Smooth muscle cell of the brain vasculature (primary cell): ENCODE results near the gene ROBO4.
A peak's percentile ranks its signal among the peaks of the same experiment; 100 is the strongest.

ENCODE experiments used
- DNase-seq: peaks from one replicate; pipeline ENCODE4 v3.0.0-alpha.2; 2012; ENCODE audit warnings: low read depth, low spot score

Gene ROBO4

GRCh38 chr11:124919898-124920297 is 22.2 kb upstream of the ROBO4 start:
- no peak for DNase-seq

- DNase-seq = no peak
These were observed 21.3 kb upstream of the ROBO4 start, which contains the start of gene HEPN1 for GRCh38 chr11:124918950-124919349. Gene HEPN1, plus strand, starts transcription at chr11:124919250.

GRCh38 chr11:124917115-124917637 is 19.5 kb upstream of the ROBO4 start:
- no peak for DNase-seq

- no peak for DNase-seq
These were observed 18.7 kb upstream of the ROBO4 start for GRCh38 chr11:124916370-124916710.

- DNase-seq = no peak
These were observed 18.1 kb upstream of the ROBO4 start for GRCh38 chr11:124915541-124916369.

- DNase-seq = no peak
These were observed 5.0 kb upstream of the ROBO4 start for GRCh38 chr11:124902616-124903015.

GRCh38 chr11:124900464-124900863 is 2.8 kb upstream of the ROBO4 start:
- DNase-seq = peak; percentile 28

- no peak for DNase-seq
These were observed 1.9 kb upstream of the ROBO4 start for GRCh38 chr11:124899383-124900145.

GRCh38 chr11:124898711-124899110 is 1.0 kb upstream of the ROBO4 start:
- no peak for DNase-seq

GRCh38 chr11:124898263-124898680 is 607 bp upstream of the ROBO4 start:
- no peak for DNase-seq

- DNase-seq = no peak
These were observed 759 bp downstream of the ROBO4 start for GRCh38 chr11:124896821-124897391.

GRCh38 chr11:124896071-124896750 is 1.5 kb downstream of the ROBO4 start:
- DNase-seq = no peak

GRCh38 chr11:124895471-124895971 is 2.1 kb downstream of the ROBO4 start:
- no peak for DNase-seq

- no peak for DNase-seq
These were observed 2.8 kb downstream of the ROBO4 start for GRCh38 chr11:124894606-124895430.

- DNase-seq = no peak
These were observed 3.8 kb downstream of the ROBO4 start for GRCh38 chr11:124893781-124894401.

GRCh38 chr11:124892750-124893454 is 4.8 kb downstream of the ROBO4 start:
- DNase-seq = no peak

GRCh38 chr11:124892146-124892545 is 5.5 kb downstream of the ROBO4 start:
- DNase-seq = no peak

- no peak for DNase-seq
These were observed 6.2 kb downstream of the ROBO4 start for GRCh38 chr11:124891373-124891861.

GRCh38 chr11:124890683-124891372 is 6.8 kb downstream of the ROBO4 start:
- no peak for DNase-seq
